HCT116 (cell line): ENCODE results near the gene RPUSD2.

ENCODE experiments used
- EGR1 ChIP-seq: IDR thresholded peaks from 2 replicates; pipeline ENCODE4 v1.6.1; 2012; ENCODE audit warnings: low read depth
- EZH2phosphoT487 ChIP-seq: fragments of 200-600 bp; IDR thresholded peaks from 2 replicates; pipeline ENCODE4 v1.6.1; 2018; ENCODE audit warnings: antibody characterized with exemption, borderline replicate concordance
- JUND ChIP-seq: IDR thresholded peaks from 2 replicates; pipeline ENCODE4 v1.6.1; 2012
- POLR2A ChIP-seq: IDR thresholded peaks from 2 replicates; pipeline ENCODE4 v1.7.0; 2011; ENCODE audit warnings: borderline replicate concordance; ENCODE audit not compliant: insufficient read depth, insufficient read length; ENCODE audit errors: extremely low read depth
- RAD21 ChIP-seq: IDR thresholded peaks from 2 replicates; pipeline ENCODE4 v1.6.1; 2012; ENCODE audit warnings: low read depth, mild to moderate bottlenecking
- SIN3A ChIP-seq: IDR thresholded peaks from 2 replicates; pipeline ENCODE4 v1.6.1; 2012; ENCODE audit warnings: low read depth
- SP1 ChIP-seq: IDR thresholded peaks from 2 replicates; pipeline ENCODE4 v1.6.1; 2012; ENCODE audit warnings: low read depth
- TCF7L2 ChIP-seq: IDR thresholded peaks from 2 replicates; pipeline ENCODE4 v1.7.0; 2011; ENCODE audit warnings: borderline replicate concordance, inconsistent platforms; ENCODE audit not compliant: insufficient read depth, insufficient read length; ENCODE audit errors: extremely low read depth
- YY1 ChIP-seq: IDR thresholded peaks from 2 replicates; pipeline ENCODE4 v1.6.1; 2011; ENCODE audit warnings: low read length, low read depth, moderate library complexity, mild to moderate bottlenecking; ENCODE audit not compliant: insufficient replicate concordance; ENCODE audit errors: extremely low read depth
- TF ChIP-seq, protein P1 (sequence below), 3 experiments: fragments of 200-600 bp in 1 of 3; sonication (generic) in 1 of 3; IDR thresholded peaks in 2 of 3; conservative IDR thresholded peaks in 1 of 3; 2 replicates each; pipeline ENCODE4 v1.5.1; 2012 to 2017; ENCODE audit warnings: low read depth in 2 of 3, low read length in 2 of 3, antibody characterized with exemption in 1 of 3, borderline replicate concordance in 1 of 3, control low read depth in 1 of 3, mild to moderate bottlenecking in 1 of 3, mixed read lengths in 1 of 3, mixed run types in 1 of 3, moderate library complexity in 1 of 3; ENCODE audit not compliant: insufficient read depth in 1 of 3
- TF ChIP-seq, protein P2 (sequence below): IDR thresholded peaks from 2 replicates; pipeline ENCODE4 v1.6.1; 2012
- TF ChIP-seq, protein P3 (sequence below): IDR thresholded peaks from 2 replicates; pipeline ENCODE4 v1.6.1; 2012; ENCODE audit warnings: low read depth
- TF ChIP-seq, protein P4 (sequence below): IDR thresholded peaks from 2 replicates; pipeline ENCODE4 v1.6.1; 2011; ENCODE audit warnings: mild to moderate bottlenecking, low read length, moderate library complexity; ENCODE audit not compliant: insufficient replicate concordance; ENCODE audit errors: extremely low read depth

DNA sequence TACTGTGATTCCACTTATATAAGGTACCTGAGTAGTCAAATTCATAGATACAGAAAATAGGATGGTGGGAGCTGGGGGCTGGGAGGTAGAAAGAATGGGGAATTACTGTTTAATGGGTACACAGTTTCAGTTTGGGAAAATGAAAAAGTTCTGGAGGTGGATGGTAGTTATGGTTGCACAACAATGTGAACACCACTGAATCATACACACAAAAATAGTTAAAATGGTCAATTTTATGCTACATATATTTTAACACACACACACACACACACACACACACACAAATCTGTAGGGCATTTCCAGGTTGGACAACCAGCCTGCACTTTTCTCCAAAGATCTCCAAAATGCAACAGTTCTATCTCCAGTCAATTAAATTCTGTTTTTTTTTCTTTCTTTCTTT lies 5.7 kb upstream of the RPUSD2 start:
- TF ChIP-seq, protein P1, sequence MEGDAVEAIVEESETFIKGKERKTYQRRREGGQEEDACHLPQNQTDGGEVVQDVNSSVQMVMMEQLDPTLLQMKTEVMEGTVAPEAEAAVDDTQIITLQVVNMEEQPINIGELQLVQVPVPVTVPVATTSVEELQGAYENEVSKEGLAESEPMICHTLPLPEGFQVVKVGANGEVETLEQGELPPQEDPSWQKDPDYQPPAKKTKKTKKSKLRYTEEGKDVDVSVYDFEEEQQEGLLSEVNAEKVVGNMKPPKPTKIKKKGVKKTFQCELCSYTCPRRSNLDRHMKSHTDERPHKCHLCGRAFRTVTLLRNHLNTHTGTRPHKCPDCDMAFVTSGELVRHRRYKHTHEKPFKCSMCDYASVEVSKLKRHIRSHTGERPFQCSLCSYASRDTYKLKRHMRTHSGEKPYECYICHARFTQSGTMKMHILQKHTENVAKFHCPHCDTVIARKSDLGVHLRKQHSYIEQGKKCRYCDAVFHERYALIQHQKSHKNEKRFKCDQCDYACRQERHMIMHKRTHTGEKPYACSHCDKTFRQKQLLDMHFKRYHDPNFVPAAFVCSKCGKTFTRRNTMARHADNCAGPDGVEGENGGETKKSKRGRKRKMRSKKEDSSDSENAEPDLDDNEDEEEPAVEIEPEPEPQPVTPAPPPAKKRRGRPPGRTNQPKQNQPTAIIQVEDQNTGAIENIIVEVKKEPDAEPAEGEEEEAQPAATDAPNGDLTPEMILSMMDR (IDR thresholded peaks at IDR 0.05 in 2 of 3, conservative IDR thresholded peaks at IDR 0.05 in 1 of 3; ENCODE audit: borderline replicate concordance in 1 of 3, insufficient read depth in 1 of 3, low read depth in 2 of 3, low read length in 2 of 3), result no peak
- TF ChIP-seq, protein P2, sequence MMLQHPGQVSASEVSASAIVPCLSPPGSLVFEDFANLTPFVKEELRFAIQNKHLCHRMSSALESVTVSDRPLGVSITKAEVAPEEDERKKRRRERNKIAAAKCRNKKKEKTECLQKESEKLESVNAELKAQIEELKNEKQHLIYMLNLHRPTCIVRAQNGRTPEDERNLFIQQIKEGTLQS, result no peak
- no peak for TF ChIP-seq POLR2A
- TF ChIP-seq SIN3A, result no peak
- TF ChIP-seq, protein P3, sequence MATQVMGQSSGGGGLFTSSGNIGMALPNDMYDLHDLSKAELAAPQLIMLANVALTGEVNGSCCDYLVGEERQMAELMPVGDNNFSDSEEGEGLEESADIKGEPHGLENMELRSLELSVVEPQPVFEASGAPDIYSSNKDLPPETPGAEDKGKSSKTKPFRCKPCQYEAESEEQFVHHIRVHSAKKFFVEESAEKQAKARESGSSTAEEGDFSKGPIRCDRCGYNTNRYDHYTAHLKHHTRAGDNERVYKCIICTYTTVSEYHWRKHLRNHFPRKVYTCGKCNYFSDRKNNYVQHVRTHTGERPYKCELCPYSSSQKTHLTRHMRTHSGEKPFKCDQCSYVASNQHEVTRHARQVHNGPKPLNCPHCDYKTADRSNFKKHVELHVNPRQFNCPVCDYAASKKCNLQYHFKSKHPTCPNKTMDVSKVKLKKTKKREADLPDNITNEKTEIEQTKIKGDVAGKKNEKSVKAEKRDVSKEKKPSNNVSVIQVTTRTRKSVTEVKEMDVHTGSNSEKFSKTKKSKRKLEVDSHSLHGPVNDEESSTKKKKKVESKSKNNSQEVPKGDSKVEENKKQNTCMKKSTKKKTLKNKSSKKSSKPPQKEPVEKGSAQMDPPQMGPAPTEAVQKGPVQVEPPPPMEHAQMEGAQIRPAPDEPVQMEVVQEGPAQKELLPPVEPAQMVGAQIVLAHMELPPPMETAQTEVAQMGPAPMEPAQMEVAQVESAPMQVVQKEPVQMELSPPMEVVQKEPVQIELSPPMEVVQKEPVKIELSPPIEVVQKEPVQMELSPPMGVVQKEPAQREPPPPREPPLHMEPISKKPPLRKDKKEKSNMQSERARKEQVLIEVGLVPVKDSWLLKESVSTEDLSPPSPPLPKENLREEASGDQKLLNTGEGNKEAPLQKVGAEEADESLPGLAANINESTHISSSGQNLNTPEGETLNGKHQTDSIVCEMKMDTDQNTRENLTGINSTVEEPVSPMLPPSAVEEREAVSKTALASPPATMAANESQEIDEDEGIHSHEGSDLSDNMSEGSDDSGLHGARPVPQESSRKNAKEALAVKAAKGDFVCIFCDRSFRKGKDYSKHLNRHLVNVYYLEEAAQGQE, result no peak
- TF ChIP-seq JUND, result no peak
- TF ChIP-seq SP1, result no peak
- TF ChIP-seq RAD21, result no peak
- TF ChIP-seq YY1, result no peak
- no peak for TF ChIP-seq EZH2phosphoT487
- TF ChIP-seq TCF7L2, result no peak
- TF ChIP-seq EGR1, result no peak
- TF ChIP-seq, protein P4, sequence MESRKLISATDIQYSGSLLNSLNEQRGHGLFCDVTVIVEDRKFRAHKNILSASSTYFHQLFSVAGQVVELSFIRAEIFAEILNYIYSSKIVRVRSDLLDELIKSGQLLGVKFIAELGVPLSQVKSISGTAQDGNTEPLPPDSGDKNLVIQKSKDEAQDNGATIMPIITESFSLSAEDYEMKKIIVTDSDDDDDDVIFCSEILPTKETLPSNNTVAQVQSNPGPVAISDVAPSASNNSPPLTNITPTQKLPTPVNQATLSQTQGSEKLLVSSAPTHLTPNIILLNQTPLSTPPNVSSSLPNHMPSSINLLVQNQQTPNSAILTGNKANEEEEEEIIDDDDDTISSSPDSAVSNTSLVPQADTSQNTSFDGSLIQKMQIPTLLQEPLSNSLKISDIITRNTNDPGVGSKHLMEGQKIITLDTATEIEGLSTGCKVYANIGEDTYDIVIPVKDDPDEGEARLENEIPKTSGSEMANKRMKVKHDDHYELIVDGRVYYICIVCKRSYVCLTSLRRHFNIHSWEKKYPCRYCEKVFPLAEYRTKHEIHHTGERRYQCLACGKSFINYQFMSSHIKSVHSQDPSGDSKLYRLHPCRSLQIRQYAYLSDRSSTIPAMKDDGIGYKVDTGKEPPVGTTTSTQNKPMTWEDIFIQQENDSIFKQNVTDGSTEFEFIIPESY, result no peak
